Neural crest cell (in vitro differentiated cells): Measurements from ENCODE around the gene CCRL2. TPM values are rescaled to one million over a fixed set of nuclear protein-coding genes. Genes with fewer than 3 reads are reported as not detected.

Experiments
- DNase-seq: peaks from one replicate; pipeline ENCODE4 v3.0.0; 2021; ENCODE audit warnings: low read depth, mixed read lengths, low spot score
- H3K27ac Mint-ChIP-seq: one replicate; pipeline ENCODE4 v1.8.0; 2021; ENCODE audit warnings: mild to moderate bottlenecking, mixed read lengths; ENCODE audit not compliant: unreplicated experiment
- H3K27me3 Mint-ChIP-seq: 2 replicates; pipeline ENCODE4 v1.8.0; 2021; ENCODE audit warnings: low read depth, mild to moderate bottlenecking, mixed read lengths
- H3K36me3 Mint-ChIP-seq: 2 replicates; pipeline ENCODE4 v1.8.0; 2021; ENCODE audit warnings: low read depth, mild to moderate bottlenecking, mixed read lengths
- H3K4me1 Mint-ChIP-seq: 2 replicates; pipeline ENCODE4 v1.8.0; 2021; ENCODE audit warnings: mixed read lengths
- H3K4me3 Mint-ChIP-seq: one replicate; pipeline ENCODE4 v1.8.0; 2021; ENCODE audit warnings: mild to moderate bottlenecking, mixed read lengths
- H3K9me3 Mint-ChIP-seq: 2 replicates; pipeline ENCODE4 v1.8.0; 2021; ENCODE audit warnings: mixed read lengths
- total RNA-seq: library from RNA; stranded (reverse); gene quantifications from 2 replicates; pipeline ENCODE4 v1.2.1, GENCODE V29; 2021
- TF ChIP-seq, protein P1 (sequence below): fragments of 200-600 bp; sonication (generic); conservative IDR thresholded peaks from 2 replicates; pipeline ENCODE4 v1.5.0; 2021; ENCODE audit warnings: antibody characterized with exemption, mild to moderate bottlenecking

Gene CCRL2
- total RNA-seq, 1 donor from 2014 or later: not detected

DNA sequence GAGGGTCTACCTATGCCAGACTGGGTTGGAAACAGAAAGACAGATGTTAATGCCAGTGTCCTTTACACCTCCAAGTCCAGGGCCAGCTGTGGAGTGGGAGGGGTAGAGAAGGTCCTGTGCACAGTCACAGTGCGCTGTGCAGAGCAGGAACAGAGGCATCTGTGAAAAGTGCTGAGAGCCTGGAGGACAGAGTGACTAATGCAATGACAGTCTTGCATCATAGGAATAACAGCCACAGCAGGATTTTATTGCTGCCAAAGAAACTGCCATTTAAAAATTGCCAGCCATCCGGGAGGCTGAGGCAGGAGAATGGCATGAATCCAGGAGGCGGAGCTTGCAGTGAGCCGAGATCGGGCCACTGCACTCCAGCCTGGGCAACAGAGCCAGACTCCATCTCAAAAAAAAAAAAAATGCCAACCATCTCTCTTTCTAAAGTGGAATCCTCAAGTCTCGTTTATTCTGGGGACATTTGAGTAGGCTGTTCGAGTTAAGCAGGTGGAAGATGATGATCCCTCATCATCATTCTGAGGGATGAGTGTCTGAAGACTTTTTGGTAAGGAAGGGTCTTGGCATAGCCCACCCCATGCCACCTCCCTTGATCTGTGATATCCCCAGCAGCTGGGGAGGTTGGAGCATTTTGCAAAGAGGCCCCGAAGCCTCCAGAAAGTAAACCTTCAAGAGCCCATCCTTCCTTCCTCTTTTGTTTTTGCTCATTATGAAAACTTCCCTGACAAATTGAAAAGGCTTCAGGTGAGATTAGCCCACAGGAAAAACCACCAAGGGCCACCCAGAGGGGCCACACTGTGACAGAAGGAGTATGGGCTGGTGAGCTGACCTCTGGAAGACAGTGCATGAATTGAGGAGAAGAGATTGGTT lies 45.4 kb upstream of the CCRL2 start:
- Mint-ChIP-seq H3K4me3 (no peak overlapping the region), H3K4me1 (peaks cover 5% of the 10 kb centered on the region), H3K9me3 (no peaks in the 10 kb centered on the region), H3K36me3 (no peaks in the 10 kb centered on the region), H3K27me3 (peaks cover 24% of the 10 kb centered on the region), H3K27ac (no peak overlapping the region)
- TF ChIP-seq, protein P1, sequence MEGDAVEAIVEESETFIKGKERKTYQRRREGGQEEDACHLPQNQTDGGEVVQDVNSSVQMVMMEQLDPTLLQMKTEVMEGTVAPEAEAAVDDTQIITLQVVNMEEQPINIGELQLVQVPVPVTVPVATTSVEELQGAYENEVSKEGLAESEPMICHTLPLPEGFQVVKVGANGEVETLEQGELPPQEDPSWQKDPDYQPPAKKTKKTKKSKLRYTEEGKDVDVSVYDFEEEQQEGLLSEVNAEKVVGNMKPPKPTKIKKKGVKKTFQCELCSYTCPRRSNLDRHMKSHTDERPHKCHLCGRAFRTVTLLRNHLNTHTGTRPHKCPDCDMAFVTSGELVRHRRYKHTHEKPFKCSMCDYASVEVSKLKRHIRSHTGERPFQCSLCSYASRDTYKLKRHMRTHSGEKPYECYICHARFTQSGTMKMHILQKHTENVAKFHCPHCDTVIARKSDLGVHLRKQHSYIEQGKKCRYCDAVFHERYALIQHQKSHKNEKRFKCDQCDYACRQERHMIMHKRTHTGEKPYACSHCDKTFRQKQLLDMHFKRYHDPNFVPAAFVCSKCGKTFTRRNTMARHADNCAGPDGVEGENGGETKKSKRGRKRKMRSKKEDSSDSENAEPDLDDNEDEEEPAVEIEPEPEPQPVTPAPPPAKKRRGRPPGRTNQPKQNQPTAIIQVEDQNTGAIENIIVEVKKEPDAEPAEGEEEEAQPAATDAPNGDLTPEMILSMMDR: no peak
- no peak for DNase-seq

DNA sequence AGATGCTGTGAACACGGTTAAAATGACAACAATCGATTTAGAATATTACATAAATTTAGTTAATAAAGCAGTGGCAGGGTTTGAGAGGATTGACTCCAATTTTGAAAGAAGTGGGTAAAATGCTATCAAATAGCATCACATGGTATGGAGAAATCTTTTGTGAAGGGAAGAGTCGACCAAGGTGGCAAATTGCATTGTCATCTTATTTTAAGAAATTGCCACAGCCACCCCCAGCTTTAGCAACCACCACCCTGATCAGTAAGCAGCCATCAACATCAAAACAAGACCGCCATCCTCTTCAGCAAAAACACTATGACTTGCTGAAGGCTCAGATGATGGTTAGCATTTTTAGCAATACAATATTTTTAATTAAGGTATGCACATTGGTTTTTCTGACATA lies 42.0 kb upstream of the CCRL2 start:
- Mint-ChIP-seq H3K36me3 (no peaks in the 10 kb centered on the region), H3K4me1 (peaks cover 5% of the 10 kb centered on the region), H3K9me3 (no peaks in the 10 kb centered on the region), H3K27ac (no peak overlapping the region), H3K27me3 (peaks cover 16% of the 10 kb centered on the region), H3K4me3 (no peak overlapping the region)
- no peak for DNase-seq
- TF ChIP-seq, protein P1: no peak

GRCh38 chr3:46365737-46366524 lies 41.1 kb upstream of the CCRL2 start:
- no peaks in the 10 kb centered on the region for H3K36me3 Mint-ChIP-seq
- no peaks in the 10 kb centered on the region for H3K9me3 Mint-ChIP-seq
- H3K4me3 Mint-ChIP-seq: no peak overlapping the region
- no peak for DNase-seq
- peaks cover 23% of the 10 kb centered on the region for H3K27me3 Mint-ChIP-seq
- H3K4me1 Mint-ChIP-seq: no peaks in the 10 kb centered on the region
- TF ChIP-seq, protein P1: no peak
- no peak overlapping the region for H3K27ac Mint-ChIP-seq

- Mint-ChIP-seq H3K9me3 (no peaks in the 10 kb centered on the region), H3K27me3 (peaks cover 29% of the 10 kb centered on the region), H3K27ac (no peak overlapping the region), H3K4me1 (no peaks in the 10 kb centered on the region), H3K4me3 (no peak overlapping the region), H3K36me3 (no peaks in the 10 kb centered on the region)
- no peak for DNase-seq
- TF ChIP-seq, protein P1: no peak
Measured at GRCh38 chr3:46367811-46368210, 39.2 kb upstream of the CCRL2 start.

- TF ChIP-seq, protein P1: peak; percentile 23
- no peaks in the 10 kb centered on the region for H3K9me3 Mint-ChIP-seq
- H3K4me3 Mint-ChIP-seq: no peak overlapping the region
- no peak overlapping the region for H3K27ac Mint-ChIP-seq
- peaks cover 36% of the 10 kb centered on the region for H3K27me3 Mint-ChIP-seq
- H3K4me1 Mint-ChIP-seq: no peaks in the 10 kb centered on the region
- no peaks in the 10 kb centered on the region for H3K36me3 Mint-ChIP-seq
- DNase-seq: no peak
Measured at GRCh38 chr3:46368569-46368968, 38.5 kb upstream of the CCRL2 start.
